Measurements from ENCODE around the gene FAM210A. TPM values are rescaled to one million over a fixed set of nuclear protein-coding genes. Genes with fewer than 3 reads are reported as not detected.
A peak's percentile ranks its signal among the peaks of the same experiment; 100 is the strongest.

FAM210A gene
- total RNA-seq, 4 donors from 2014 or later: 4.7 to 18.6 (median 12.8) TPM

GRCh38 chr18:13614641-13615288, 111.6 kb downstream of the FAM210A start:
- WGBS, 2 donors (ENCODE audit: low coverage in 1 of 2): 55 to 56% methylated on average over 6 to 14 of the region's 16 CpGs
- Histone ChIP-seq H3K36me3 (no peaks in the 10 kb centered on the region), H3K4me1 (peaks cover 0 to 63% (median 20%) of the 10 kb centered on the region in 3 donors), H3K27me3 (no peaks in the 10 kb centered on the region), H3K27ac (peak overlapping the region in 2 of 4 donors; percentile 48 to 60), H3K4me3 (no peak overlapping the region), H3K9me3 (no peaks in the 10 kb centered on the region)
- peak; percentile 6 for ATAC-seq
- no peak for TF ChIP-seq POLR2A (IDR thresholded peaks at IDR 0.05)
- TF ChIP-seq CTCF (IDR thresholded peaks at IDR 0.05): no peak
- no peak for TF ChIP-seq EP300 (IDR thresholded peaks at IDR 0.05)

- Histone ChIP-seq H3K9me3 (no peaks in the 10 kb centered on the region), H3K4me3 (no peak overlapping the region), H3K4me1 (peaks cover 0 to 65% (median 20%) of the 10 kb centered on the region in 3 donors), H3K27ac (no peak overlapping the region), H3K27me3 (no peaks in the 10 kb centered on the region), H3K36me3 (no peaks in the 10 kb centered on the region)
- 79 to 86% methylated on average over 5 to 8 of the region's 21 CpGs for WGBS, 2 donors (ENCODE audit: low coverage in 1 of 2)
- TF ChIP-seq EP300 (IDR thresholded peaks at IDR 0.05) (no peak), POLR2A (IDR thresholded peaks at IDR 0.05) (no peak), POLR2AphosphoS5 (IDR thresholded peaks at IDR 0.05) (no peak), CTCF (IDR thresholded peaks at IDR 0.05) (no peak)
- ATAC-seq: no peak
Measured at GRCh38 chr18:13613591-13614501, 112.5 kb downstream of the FAM210A start.

Small RNA genes lying within 50 kb of the gene (small RNA-seq; reads per million reads assigned to genes)
- 0 reads per million in 4 donors for gene AP001525.1
- gene RN7SL362P: 0 reads per million in 4 donors

Other genes starting within 250 kb of the FAM210A start
- 10 to 100 TPM; 18.6 to 27.1 (median 24.0) TPM for gene RNMT, start 115 bp upstream of the FAM210A start, total RNA-seq
- not detected for gene MC5R, start 97.6 kb upstream of the FAM210A start, total RNA-seq
- gene MC2R, start 189.0 kb upstream of the FAM210A start, total RNA-seq: not detected